Caco-2 (cell line): ENCODE results near the gene POLRMT. TPM values are rescaled to one million over a fixed set of nuclear protein-coding genes. Genes with fewer than 3 reads are reported as not detected.

Experiments
- BruUV-seq: library from RNA; stranded (reverse); fragments of 400-500 nt; replicated peaks from 2 replicates; lab custom pipeline; 2021; lab: Mats Ljungman, UMichigan
- CTCF ChIA-PET: fragments of 300-600 bp; sonication (Branson Sonifier 250); formaldehyde crosslinking; loops from one replicate; lab custom pipeline; 2022; ENCODE audit warnings: antibody characterized with exemption; lab: Charles Lee
- POLR2A ChIA-PET: fragments of 300-600 bp; sonication (Branson Sonifier 250); formaldehyde crosslinking; loops from one replicate; lab custom pipeline; 2022; ENCODE audit warnings: antibody characterized with exemption; lab: Charles Lee
- DNase-seq, 2 experiments: peaks; one replicate each; pipeline versions ENCODE4 v3.0.0 to v3.0.0-alpha.2; 2020 to 2022
- H3K27me3 ChIP-seq: replicated peaks from 2 replicates; pipeline ENCODE4 v1.6.0; 2011; ENCODE audit warnings: low read length; ENCODE audit not compliant: control insufficient read depth, insufficient read depth
- H3K36me3 ChIP-seq: 2 replicates; pipeline ENCODE4 v1.5.1; 2011; ENCODE audit warnings: low read length; ENCODE audit not compliant: control insufficient read depth, insufficient read depth
- H3K4me1 ChIP-seq: fragments of 250-450 bp; sonication (Bioruptor Pico); 2 replicates; pipeline ENCODE4 v1.5.1; 2020; ENCODE audit warnings: mild to moderate bottlenecking
- H3K4me3 ChIP-seq: 2 replicates; pipeline ENCODE4 v1.5.1; 2011; ENCODE audit warnings: low read depth, mild to moderate bottlenecking, control low read depth, low read length
- H3K9me3 ChIP-seq: fragments of 250-450 bp; sonication (Bioruptor Pico); 2 replicates; pipeline ENCODE4 v1.5.1; 2020; ENCODE audit warnings: mild to moderate bottlenecking, moderate library complexity
- H3K27ac Mint-ChIP-seq: one replicate; pipeline ENCODE4 v1.8.0; 2022; ENCODE audit warnings: mixed read lengths; ENCODE audit not compliant: unreplicated experiment
- H3K27me3 Mint-ChIP-seq: one replicate; pipeline ENCODE4 v1.8.0; 2022; ENCODE audit warnings: mixed read lengths; ENCODE audit not compliant: insufficient read depth, unreplicated experiment
- H3K36me3 Mint-ChIP-seq: one replicate; pipeline ENCODE4 v1.8.0; 2022; ENCODE audit warnings: mild to moderate bottlenecking, mixed read lengths; ENCODE audit not compliant: insufficient read depth, unreplicated experiment
- H3K4me1 Mint-ChIP-seq: one replicate; pipeline ENCODE4 v1.8.0; 2022; ENCODE audit warnings: low read depth, mixed read lengths; ENCODE audit not compliant: unreplicated experiment
- H3K4me3 Mint-ChIP-seq: one replicate; pipeline ENCODE4 v1.8.0; 2022; ENCODE audit warnings: mild to moderate bottlenecking, moderate library complexity, mixed read lengths; ENCODE audit not compliant: unreplicated experiment
- H3K9me3 Mint-ChIP-seq: one replicate; pipeline ENCODE4 v1.8.0; 2022; ENCODE audit warnings: mixed read lengths; ENCODE audit not compliant: unreplicated experiment
- intact Hi-C: fragments of 100-400 bp; cut with micrococcal nuclease; formaldehyde crosslinking; loops from one replicate; pipeline ENCODE4 v1.10.0; 2022; ENCODE audit not compliant: unreplicated experiment
- total RNA-seq: library from RNA; stranded (reverse); gene quantifications from 2 replicates; pipeline ENCODE4 v1.2.3, GENCODE V29; 2022
- TF ChIP-seq, protein P1 (sequence below), 2 experiments: fragments of 200-600 bp in 1 of 2; IDR thresholded peaks; 1 replicate in 1 of 2; 2 replicates in 1 of 2; pipeline versions ENCODE4 v1.5.1 to v1.8.0; 2011 to 2022; ENCODE audit warnings: antibody characterized with exemption in 1 of 2, control low read depth in 1 of 2, inconsistent platforms in 1 of 2, low read depth in 1 of 2, low read length in 1 of 2, mild to moderate bottlenecking in 1 of 2, moderate library complexity in 1 of 2; ENCODE audit not compliant: insufficient read depth in 1 of 2, severe bottlenecking in 1 of 2, unreplicated experiment in 1 of 2

Gene POLRMT
- total RNA-seq, 1 experiment from 2014 or later = 95.8 TPM

DNA sequence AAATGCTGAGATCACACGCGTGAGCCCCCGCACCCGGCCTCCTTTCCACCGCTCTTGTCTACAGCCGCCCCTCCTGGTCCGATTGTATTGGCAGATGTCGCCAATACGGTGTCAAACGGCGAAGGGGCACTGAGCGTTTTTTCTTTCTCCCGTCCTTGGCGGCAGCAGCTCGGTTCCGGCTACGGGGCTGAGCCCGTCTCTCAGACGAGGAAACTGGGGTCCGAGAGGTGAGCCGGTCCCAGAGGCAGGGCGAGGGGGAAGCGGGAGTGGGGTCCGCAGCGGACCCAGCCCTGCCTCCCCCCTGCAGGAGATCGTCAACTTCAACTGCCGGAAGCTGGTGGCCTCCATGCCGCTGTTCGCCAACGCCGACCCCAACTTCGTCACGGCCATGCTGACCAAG lies 20.4 kb downstream of the POLRMT start:
- H3K9me3 Mint-ChIP-seq = no peaks in the 10 kb centered on the region
- no peaks in the 10 kb centered on the region for H3K4me1 Mint-ChIP-seq
- TF ChIP-seq, protein P1, sequence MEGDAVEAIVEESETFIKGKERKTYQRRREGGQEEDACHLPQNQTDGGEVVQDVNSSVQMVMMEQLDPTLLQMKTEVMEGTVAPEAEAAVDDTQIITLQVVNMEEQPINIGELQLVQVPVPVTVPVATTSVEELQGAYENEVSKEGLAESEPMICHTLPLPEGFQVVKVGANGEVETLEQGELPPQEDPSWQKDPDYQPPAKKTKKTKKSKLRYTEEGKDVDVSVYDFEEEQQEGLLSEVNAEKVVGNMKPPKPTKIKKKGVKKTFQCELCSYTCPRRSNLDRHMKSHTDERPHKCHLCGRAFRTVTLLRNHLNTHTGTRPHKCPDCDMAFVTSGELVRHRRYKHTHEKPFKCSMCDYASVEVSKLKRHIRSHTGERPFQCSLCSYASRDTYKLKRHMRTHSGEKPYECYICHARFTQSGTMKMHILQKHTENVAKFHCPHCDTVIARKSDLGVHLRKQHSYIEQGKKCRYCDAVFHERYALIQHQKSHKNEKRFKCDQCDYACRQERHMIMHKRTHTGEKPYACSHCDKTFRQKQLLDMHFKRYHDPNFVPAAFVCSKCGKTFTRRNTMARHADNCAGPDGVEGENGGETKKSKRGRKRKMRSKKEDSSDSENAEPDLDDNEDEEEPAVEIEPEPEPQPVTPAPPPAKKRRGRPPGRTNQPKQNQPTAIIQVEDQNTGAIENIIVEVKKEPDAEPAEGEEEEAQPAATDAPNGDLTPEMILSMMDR (IDR thresholded peaks at IDR 0.05; ENCODE audit: insufficient read depth in 1 of 2, low read depth in 1 of 2, low read length in 1 of 2, severe bottlenecking in 1 of 2, unreplicated experiment in 1 of 2) = no peak
- intact Hi-C loops = no loop called here
- ChIA-PET POLR2A (no interaction called here), CTCF (no interaction called here)
- H3K27me3 Mint-ChIP-seq = no peaks in the 10 kb centered on the region
- no peak for DNase-seq
- H3K36me3 ChIP-seq = no peaks in the 10 kb centered on the region
- no TSS peak for BruUV-seq
- peaks cover 13% of the 10 kb centered on the region for H3K36me3 Mint-ChIP-seq
- no peaks in the 10 kb centered on the region for H3K4me1 ChIP-seq
- no peaks in the 10 kb centered on the region for H3K9me3 ChIP-seq
- H3K4me3 ChIP-seq = no peak overlapping the region
- H3K4me3 Mint-ChIP-seq = no peak overlapping the region
- no peaks in the 10 kb centered on the region for H3K27me3 ChIP-seq
- H3K27ac Mint-ChIP-seq = no peak overlapping the region

- H3K36me3 ChIP-seq = no peaks in the 10 kb centered on the region
- Mint-ChIP-seq H3K9me3 (no peaks in the 10 kb centered on the region), H3K4me3 (no peak overlapping the region), H3K27me3 (no peaks in the 10 kb centered on the region), H3K27ac (no peak overlapping the region), H3K4me1 (no peaks in the 10 kb centered on the region), H3K36me3 (peaks cover 13% of the 10 kb centered on the region)
- BruUV-seq = no TSS peak
- H3K4me3 ChIP-seq = no peak overlapping the region
- CTCF ChIA-PET = no interaction called here
- intact Hi-C loops = no loop called here
- DNase-seq = no peak
- H3K4me1 ChIP-seq = no peaks in the 10 kb centered on the region
- H3K9me3 ChIP-seq = no peaks in the 10 kb centered on the region
- TF ChIP-seq, protein P1 (IDR thresholded peaks at IDR 0.05; ENCODE audit: insufficient read depth in 1 of 2, low read depth in 1 of 2, low read length in 1 of 2, severe bottlenecking in 1 of 2, unreplicated experiment in 1 of 2) = no peak
- H3K27me3 ChIP-seq = no peaks in the 10 kb centered on the region
- POLR2A ChIA-PET = no interaction called here
Observed at GRCh38 chr19:611481-611868, 21.9 kb downstream of the POLRMT start.

DNA sequence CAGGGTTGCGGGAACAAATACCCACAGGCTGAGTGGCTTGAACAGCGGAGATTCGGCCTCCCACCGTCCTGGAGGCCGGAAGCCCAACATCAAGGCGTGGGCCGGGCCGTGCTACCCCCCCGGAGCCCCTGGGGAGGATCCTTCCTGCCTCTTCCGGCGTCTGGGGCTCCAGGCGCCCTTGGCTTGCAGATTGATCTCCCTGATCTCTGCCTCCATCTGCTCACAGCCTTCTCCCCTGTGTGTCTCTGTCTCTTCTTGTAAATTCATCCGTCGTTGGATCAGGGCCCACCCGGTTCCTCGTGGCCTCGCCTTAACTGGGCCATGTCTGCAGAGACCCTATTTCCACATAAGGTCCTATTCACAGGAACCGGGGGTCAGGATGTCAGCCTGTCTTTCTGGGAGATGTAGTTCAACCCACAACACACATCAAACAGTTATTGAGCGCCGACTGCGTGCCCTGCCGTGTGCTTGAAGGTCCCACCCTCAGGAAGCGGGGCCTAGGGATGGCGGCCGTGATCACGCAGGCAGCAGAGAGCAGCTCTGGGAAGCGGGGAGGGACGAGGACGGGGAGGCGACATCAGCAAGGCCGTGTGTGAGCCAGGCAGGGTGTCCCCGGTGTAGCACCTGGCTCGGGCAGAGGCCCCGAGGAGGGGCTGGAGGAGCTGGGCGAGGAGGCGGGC lies 22.4 kb downstream of the POLRMT start:
- no TSS peak for BruUV-seq
- Mint-ChIP-seq H3K36me3 (peaks cover 13% of the 10 kb centered on the region), H3K4me1 (no peaks in the 10 kb centered on the region), H3K27ac (no peak overlapping the region), H3K27me3 (no peaks in the 10 kb centered on the region), H3K4me3 (no peak overlapping the region), H3K9me3 (no peaks in the 10 kb centered on the region)
- no peaks in the 10 kb centered on the region for H3K9me3 ChIP-seq
- intact Hi-C loops = no loop called here
- H3K4me3 ChIP-seq = no peak overlapping the region
- no peak for DNase-seq
- ChIA-PET CTCF (no interaction called here), POLR2A (no interaction called here)
- H3K4me1 ChIP-seq = no peaks in the 10 kb centered on the region
- TF ChIP-seq, protein P1 (IDR thresholded peaks at IDR 0.05; ENCODE audit: insufficient read depth in 1 of 2, low read depth in 1 of 2, low read length in 1 of 2, severe bottlenecking in 1 of 2, unreplicated experiment in 1 of 2) = no peak
- H3K27me3 ChIP-seq = no peaks in the 10 kb centered on the region
- no peaks in the 10 kb centered on the region for H3K36me3 ChIP-seq
